Fibroblast of skin of left biceps (primary cell): ENCODE data around the gene CPVL.

Source experiments
- DNase-seq, 2 experiments: peaks; one replicate each; pipeline ENCODE4 v3.0.0-alpha.2; 2013; ENCODE audit warnings: low read depth in 2 of 2

Gene CPVL

DNA sequence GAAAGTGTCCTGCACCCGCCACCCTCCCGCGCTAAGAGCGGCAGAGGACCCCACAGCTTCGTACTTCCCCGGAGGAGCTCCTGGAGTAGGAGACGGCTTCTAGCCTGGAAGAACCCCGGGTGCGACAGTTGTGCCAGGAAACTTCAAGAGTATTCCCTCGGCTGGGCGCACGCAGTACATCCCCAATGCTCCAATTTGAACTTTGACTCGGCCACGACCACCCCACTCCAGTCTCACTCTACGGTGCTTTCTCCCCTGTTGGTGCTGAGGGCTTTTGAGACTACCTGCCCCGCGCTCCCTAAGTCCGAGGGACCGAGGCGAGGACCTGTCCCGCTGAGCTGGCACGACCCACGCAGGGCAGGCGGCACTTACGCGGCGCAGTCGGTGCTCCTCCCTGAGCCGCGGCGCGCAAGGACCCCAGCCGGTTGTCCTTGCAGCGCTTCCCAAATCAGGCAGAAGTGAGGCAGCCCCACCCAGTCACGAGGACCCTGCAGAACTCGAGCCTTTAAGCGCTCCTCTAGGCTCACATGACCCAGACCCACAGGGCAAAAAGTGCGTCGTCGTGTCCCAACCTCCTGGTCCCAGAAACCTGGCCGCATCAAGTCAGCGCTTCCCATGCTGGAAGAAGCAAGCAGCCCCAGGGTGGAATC, at the start of gene CPVL:
Gene CPVL (minus strand): TSS at position 481 of the 650 bp plus-strand sequence. CDS start 25,476 bp downstream, outside the sequence.
- DNase-seq: no peak

- DNase-seq: no peak
Observed at GRCh38 chr7:29194594-29195427, 48.5 kb upstream of the CPVL start, which contains the start of gene CHN2. Gene CHN2, plus strand, starts transcription at chr7:29194775.

DNA sequence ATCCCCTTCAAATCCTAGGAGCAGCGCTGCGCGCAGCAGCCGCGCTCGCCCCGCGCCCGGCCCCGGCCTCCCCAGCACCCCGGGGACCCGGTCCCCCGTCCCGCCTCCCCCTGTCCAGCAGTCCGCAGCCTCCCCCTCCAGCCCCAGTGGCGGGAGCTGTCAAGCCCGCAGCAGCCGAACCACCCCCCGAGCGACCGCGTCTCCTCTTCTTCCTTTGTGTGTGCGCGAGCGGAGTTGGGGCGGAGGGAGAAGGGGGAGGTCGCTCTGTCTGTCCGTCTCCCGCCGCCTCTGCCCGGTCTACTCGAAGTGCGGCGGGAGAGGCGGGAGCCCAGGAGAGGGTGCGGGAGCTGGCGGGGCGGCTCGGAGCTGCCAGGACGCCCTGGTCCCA, 47.9 kb upstream of the CPVL start:
- DNase-seq: no peak

- DNase-seq: no peak
Observed at GRCh38 chr7:29193316-29194205, 47.2 kb upstream of the CPVL start.

GRCh38 chr7:29192811-29193210, 46.5 kb upstream of the CPVL start:
- no peak for DNase-seq

DNA sequence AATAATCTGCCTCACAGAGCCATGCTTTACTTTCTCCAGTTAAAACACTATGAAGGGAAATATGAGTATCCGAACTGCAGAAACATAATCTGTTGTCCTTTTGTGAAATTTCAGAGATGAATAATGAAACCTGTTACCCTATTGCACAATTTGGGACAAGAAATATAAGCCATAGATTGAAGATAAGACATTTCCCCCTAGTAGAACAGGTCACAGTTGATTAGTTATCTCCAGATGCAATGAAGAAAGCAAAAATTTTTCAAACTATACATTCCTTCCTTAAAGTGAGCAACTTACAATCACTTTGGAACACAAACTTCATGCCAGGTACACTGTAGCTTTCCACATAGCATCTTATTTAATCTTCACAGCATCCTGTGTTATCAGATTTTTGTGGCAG, 46.0 kb upstream of the CPVL start:
- DNase-seq: no peak

DNA sequence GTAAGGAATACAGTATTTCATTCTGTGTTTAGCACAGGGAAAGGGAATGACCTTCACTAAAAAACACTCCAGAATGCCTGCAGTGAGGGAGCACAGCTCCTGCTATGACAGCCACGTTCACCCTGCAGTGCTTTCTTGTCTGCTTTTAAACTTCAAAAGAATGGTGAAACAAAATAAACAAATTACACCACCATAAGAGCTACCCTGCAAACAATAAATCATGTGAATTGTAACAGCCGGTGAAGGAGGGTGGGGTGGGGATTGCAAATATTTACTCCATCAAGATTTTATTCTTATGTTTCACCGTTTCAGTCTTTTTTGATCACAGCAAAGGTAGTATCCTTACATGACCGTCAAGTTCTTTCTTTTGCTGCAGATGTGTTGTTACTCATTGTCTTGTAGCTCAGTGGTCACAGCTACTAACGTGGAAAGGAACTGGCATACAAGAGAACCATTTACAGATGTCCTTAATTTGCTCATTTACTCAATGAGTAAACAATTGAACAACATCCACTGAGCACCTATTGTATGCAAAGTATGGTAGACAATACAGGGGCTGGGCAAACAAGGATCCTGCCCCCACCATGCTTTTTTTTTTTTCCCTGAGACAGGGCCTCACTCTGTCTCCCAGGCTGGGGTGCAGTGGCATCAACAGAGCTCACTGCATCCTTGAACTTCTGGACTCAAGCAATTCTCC, 44.2 kb upstream of the CPVL start:
- no peak for DNase-seq

GRCh38 chr7:29189743-29190201, 43.4 kb upstream of the CPVL start:
- DNase-seq: no peak

DNA sequence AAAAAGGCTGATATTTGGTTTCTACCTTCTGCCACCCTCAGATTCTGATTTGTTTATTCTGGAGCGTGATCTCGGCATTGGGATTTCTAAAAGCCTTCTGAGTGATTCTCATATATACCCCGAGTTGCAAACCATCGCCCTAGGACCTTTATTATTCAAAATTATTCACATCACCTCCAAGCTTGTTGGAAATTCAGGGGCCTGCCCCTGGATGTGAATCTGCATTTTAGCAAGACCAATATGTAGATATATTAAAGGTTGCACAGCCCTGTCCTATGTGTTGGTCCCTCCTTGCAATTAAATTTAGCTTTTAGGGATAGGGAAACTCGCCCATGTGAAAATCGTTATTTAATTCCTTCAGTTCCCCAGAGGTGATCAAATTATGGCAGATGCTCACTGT, 39.3 kb upstream of the CPVL start:
- DNase-seq: no peak

- DNase-seq: no peak
Observed at GRCh38 chr7:29184599-29184998, 38.3 kb upstream of the CPVL start.

GRCh38 chr7:29179115-29179514, 32.8 kb upstream of the CPVL start:
- no peak for DNase-seq

DNA sequence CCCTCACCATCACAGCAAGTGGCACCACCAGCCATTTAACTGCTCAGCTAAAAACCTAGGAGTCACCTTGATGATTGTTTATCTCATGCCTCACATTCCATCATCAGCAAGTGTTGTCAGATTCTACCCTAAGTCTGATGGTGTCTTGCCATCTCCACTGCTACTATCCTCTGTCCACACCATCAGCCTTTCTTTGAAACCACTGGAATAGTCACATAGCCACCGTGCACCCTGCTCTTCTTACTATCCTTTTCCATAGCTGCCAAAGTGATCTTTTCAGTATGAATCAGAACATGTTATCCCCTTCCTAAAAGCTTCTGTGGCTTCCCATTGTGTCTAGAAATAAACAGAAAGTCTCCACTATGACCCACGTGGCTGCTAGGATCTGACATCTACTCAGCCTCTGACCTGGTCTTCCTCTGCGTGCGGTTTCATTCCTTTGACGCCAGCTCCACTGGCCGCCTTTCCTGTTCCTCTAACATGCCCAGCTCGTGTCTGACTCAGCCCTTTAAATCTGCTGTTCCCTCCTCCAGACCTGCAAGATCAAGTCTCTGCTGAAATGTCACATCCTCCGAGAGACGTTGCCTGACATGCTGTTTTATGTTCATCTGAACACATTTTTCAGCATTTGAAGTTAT, 31.7 kb upstream of the CPVL start:
- no peak for DNase-seq

GRCh38 chr7:29173458-29173857, 27.1 kb upstream of the CPVL start:
- DNase-seq: no peak

GRCh38 chr7:29170781-29171180, 24.4 kb upstream of the CPVL start:
- no peak for DNase-seq

- no peak for DNase-seq
Observed at GRCh38 chr7:29167721-29168120, 21.4 kb upstream of the CPVL start.

DNA sequence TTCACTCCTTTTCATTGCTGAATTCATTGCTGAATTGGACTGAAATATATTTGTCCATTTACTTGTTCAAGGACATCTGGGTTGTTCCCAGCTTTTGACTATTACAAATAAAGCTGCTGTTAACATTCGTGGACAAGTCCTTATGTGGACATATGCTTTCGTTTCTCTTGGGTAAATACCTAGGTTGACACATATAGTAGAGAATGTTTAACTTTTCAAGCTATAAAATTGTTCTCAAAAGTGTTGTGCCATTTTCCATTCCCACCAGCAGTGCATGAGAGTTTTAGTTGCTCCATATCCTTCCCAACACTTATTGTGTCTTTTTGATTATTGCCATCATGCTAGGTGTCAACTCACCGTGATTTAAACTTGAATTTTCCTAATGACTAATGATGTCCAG, 17.5 kb upstream of the CPVL start:
- no peak for DNase-seq

GRCh38 chr7:29162577-29162976, 16.2 kb upstream of the CPVL start:
- no peak for DNase-seq

DNA sequence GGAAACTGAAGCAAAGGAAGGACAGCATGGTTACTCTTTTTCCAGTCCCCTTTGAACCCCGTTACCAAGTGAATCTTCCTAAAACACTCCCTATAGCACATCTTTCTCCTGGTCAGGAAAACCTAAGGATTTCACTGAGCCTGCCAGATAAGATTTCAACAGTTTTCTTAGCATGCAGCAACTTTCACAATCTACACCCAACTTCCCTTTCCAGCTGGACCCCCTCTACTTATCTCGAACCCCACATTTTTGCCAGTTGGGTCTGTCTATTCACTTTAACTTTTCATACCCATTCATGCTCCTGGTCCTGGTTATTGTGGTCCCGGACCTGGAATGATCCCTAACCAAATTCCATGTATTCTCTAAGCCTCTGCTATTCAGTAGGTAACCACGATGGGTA, 14.9 kb upstream of the CPVL start:
- no peak for DNase-seq

DNA sequence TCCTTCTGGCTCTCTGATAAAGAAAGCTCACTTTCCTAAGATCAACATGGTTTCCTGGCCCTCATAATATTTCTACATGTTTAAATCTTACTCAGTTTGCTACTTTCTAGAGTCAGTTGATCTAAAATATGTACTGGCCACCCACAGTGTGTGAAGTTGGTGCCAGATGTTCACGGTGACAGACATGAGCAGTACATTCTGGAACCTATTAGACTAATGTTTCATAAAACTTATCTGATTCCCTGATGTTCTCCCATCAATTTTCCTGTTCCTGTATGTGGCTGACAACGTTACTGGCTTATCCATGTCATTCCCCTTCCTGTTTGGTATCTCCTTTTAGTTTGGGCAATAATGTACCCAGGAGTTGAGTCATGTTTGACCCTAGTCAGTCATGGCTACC, 13.7 kb upstream of the CPVL start:
- DNase-seq: no peak

DNA sequence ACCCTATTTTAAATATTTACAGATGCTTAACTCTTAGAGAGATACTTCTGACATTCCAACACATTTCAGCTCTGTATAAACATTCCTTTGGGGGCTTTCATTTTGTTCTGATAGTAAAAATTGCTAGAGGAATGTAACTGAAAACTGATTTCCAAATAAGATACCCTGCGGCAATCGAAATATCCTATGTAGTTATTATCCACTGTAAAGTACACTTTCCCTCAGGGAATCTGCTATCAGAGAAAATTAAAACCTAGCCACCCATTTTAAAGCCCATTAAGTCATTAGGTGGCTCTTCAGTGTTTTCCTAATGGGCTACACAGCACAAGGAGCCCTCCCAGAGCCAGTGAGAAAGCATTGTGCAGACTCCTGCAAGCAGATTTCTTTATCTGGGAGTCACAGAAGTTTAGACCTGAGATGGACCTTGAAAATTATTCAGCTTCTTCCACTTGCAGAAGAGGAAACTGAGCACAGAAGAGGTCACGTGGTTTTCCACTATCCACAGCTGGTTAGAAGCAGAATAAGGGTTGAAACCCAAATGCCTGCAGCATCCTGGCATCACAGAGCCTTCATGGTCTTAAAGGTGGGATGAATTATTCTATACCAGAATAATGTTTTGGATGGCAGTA, 12.6 kb upstream of the CPVL start:
- DNase-seq: no peak
